ENCODE results near the gene RCBTB1. TPM values are rescaled to one million over a fixed set of nuclear protein-coding genes. Genes with fewer than 3 reads are reported as not detected.
"Not testable (repeated sequence)": the region's sequence is repeated elsewhere in the genome, so short reads cannot be mapped to it uniquely, and the experiment has no call there.

RCBTB1 gene
- polyA plus RNA-seq, 1 of the 3 experiments (the other 2 are of a cell fraction), result 13.2 TPM

- Histone ChIP-seq H4K20me1 (ENCODE audit: insufficient read depth) (no peaks in the 10 kb centered on the region), H3K79me2 (ENCODE audit: insufficient read depth) (no peaks in the 10 kb centered on the region), H3K27me3 (ENCODE audit: insufficient read depth) (no peaks in the 10 kb centered on the region), H3F3A (replicated peaks; ENCODE audit: insufficient read depth) (peaks cover 19% of the 10 kb centered on the region), H3K9ac (no peak overlapping the region), H3K36me3 (replicated peaks in 1 of 2; ENCODE audit: control insufficient read depth in 1 of 2, insufficient read depth in 2 of 2, low read length in 1 of 2) (no peaks in the 10 kb centered on the region), H3K27ac (ENCODE audit: low read depth in 2 of 2, low read length in 1 of 2) (no peak overlapping the region), H3K4me3 (ENCODE audit: low read depth in 2 of 2, low read length in 1 of 2) (no peak overlapping the region), H3K9me2 (no peaks in the 10 kb centered on the region), H3K4me2 (no peak overlapping the region), H3K4me1 (ENCODE audit: control insufficient read depth in 1 of 2, insufficient read depth in 2 of 2, low read depth in 1 of 2, low read length in 1 of 2) (no peaks in the 10 kb centered on the region; a peak in 1 of 4 replicates), H2AFZ (ENCODE audit: low read depth) (no peak overlapping the region), H3K9me3 (no peaks in the 10 kb centered on the region)
- no peak for TF ChIP-seq MXI1 (IDR thresholded peaks at IDR 0.05; ENCODE audit: low read depth, low read length)
- no peak for TF ChIP-seq NRF1 (IDR thresholded peaks at IDR 0.05; ENCODE audit: low read depth, low read length)
- TF ChIP-seq POLR2AphosphoS5 (IDR thresholded peaks at IDR 0.05; ENCODE audit: low read depth, low read length), result no peak
- TF ChIP-seq SMC3 (IDR thresholded peaks at IDR 0.05; ENCODE audit: low read depth, low read length), result no peak
- TF ChIP-seq MEF2A (IDR thresholded peaks at IDR 0.05; ENCODE audit: borderline replicate concordance, low read depth), result no peak
- TF ChIP-seq, protein P1, sequence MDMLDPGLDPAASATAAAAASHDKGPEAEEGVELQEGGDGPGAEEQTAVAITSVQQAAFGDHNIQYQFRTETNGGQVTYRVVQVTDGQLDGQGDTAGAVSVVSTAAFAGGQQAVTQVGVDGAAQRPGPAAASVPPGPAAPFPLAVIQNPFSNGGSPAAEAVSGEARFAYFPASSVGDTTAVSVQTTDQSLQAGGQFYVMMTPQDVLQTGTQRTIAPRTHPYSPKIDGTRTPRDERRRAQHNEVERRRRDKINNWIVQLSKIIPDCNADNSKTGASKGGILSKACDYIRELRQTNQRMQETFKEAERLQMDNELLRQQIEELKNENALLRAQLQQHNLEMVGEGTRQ (IDR thresholded peaks at IDR 0.05; ENCODE audit: borderline replicate concordance, low read depth, low read length), result no peak
- TF ChIP-seq, protein P2, sequence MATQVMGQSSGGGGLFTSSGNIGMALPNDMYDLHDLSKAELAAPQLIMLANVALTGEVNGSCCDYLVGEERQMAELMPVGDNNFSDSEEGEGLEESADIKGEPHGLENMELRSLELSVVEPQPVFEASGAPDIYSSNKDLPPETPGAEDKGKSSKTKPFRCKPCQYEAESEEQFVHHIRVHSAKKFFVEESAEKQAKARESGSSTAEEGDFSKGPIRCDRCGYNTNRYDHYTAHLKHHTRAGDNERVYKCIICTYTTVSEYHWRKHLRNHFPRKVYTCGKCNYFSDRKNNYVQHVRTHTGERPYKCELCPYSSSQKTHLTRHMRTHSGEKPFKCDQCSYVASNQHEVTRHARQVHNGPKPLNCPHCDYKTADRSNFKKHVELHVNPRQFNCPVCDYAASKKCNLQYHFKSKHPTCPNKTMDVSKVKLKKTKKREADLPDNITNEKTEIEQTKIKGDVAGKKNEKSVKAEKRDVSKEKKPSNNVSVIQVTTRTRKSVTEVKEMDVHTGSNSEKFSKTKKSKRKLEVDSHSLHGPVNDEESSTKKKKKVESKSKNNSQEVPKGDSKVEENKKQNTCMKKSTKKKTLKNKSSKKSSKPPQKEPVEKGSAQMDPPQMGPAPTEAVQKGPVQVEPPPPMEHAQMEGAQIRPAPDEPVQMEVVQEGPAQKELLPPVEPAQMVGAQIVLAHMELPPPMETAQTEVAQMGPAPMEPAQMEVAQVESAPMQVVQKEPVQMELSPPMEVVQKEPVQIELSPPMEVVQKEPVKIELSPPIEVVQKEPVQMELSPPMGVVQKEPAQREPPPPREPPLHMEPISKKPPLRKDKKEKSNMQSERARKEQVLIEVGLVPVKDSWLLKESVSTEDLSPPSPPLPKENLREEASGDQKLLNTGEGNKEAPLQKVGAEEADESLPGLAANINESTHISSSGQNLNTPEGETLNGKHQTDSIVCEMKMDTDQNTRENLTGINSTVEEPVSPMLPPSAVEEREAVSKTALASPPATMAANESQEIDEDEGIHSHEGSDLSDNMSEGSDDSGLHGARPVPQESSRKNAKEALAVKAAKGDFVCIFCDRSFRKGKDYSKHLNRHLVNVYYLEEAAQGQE (IDR thresholded peaks at IDR 0.05; ENCODE audit: low read depth, low read length), result no peak
- TF ChIP-seq CHD2 (IDR thresholded peaks at IDR 0.05; ENCODE audit: low read length, partially characterized antibody), result no peak
- no peak for TF ChIP-seq RXRA (IDR thresholded peaks at IDR 0.05; ENCODE audit: borderline replicate concordance, low read depth)
- TF ChIP-seq, protein P3, sequence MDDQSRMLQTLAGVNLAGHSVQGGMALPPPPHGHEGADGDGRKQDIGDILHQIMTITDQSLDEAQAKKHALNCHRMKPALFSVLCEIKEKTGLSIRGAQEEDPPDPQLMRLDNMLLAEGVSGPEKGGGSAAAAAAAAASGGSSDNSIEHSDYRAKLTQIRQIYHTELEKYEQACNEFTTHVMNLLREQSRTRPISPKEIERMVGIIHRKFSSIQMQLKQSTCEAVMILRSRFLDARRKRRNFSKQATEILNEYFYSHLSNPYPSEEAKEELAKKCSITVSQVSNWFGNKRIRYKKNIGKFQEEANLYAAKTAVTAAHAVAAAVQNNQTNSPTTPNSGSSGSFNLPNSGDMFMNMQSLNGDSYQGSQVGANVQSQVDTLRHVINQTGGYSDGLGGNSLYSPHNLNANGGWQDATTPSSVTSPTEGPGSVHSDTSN (IDR thresholded peaks at IDR 0.05), result no peak
- TF ChIP-seq CTCF (IDR thresholded peaks at IDR 0.05), result no peak
- TF ChIP-seq USF1 (IDR thresholded peaks at IDR 0.05; ENCODE audit: borderline replicate concordance, low read depth), result no peak
- POLR2A ChIA-PET, result no interaction called here
- DNase-seq, result no peak
- WGBS (ENCODE audit: low lambda C conversion rate), result 94% methylated on average over 5 of the region's 5 CpGs
- CTCF ChIA-PET, result no interaction called here
Measured at GRCh38 chr13:49497272-49497671, 88.1 kb downstream of the RCBTB1 start.

DNA sequence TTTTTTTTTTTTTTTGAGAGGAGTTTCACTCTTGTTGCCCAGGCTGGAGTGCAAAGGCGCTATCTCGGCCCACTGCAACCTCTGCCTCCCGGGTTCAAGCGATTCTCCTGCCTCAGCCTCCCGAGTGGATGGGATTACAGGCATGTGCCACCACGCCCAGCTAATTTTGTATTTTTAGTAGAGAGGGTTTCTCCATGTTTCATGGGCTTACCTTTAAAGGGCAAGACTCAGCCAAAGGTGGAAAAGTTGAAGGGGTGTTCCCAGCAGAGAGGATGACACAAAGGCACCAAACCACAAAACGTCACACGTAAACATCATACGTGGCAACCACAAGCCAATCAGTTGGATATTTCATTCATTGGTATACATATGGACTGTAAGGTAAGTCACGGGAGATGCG is 88.5 kb downstream of the RCBTB1 start:
- H3K27me3 ChIP-seq (ENCODE audit: insufficient read depth); H3K79me2 ChIP-seq (ENCODE audit: insufficient read depth); H3K4me3 ChIP-seq (ENCODE audit: low read depth in 2 of 2, low read length in 1 of 2); H4K20me1 ChIP-seq (ENCODE audit: insufficient read depth); H2AFZ ChIP-seq (ENCODE audit: low read depth); CTCF ChIA-PET; H3K4me2 ChIP-seq; DNase-seq; H3K27ac ChIP-seq (ENCODE audit: low read depth in 2 of 2, low read length in 1 of 2); H3K9me2 ChIP-seq; H3K9me3 ChIP-seq; H3K36me3 ChIP-seq (replicated peaks in 1 of 2; ENCODE audit: control insufficient read depth in 1 of 2, insufficient read depth in 2 of 2, low read length in 1 of 2); H3K4me1 ChIP-seq (ENCODE audit: control insufficient read depth in 1 of 2, insufficient read depth in 2 of 2, low read depth in 1 of 2, low read length in 1 of 2); H3K9ac ChIP-seq: not testable (repeated sequence)
- POLR2A ChIA-PET, result interaction anchor here (0.6 kb wide), 1 partner anchor 81 kb away, joined by 3 read pairs; no protein-coding TSS in a partner anchor
- WGBS (ENCODE audit: low lambda C conversion rate), result 88% methylated on average over 11 of the region's 11 CpGs
- peaks cover 19% of the 10 kb centered on the region for H3F3A ChIP-seq (replicated peaks; ENCODE audit: insufficient read depth)
